Keratinocyte (primary cell): Measurements from ENCODE around the gene PRKAA2. TPM values are rescaled to one million over a fixed set of nuclear protein-coding genes. Genes with fewer than 3 reads are reported as not detected.

ENCODE experiments used
- DNase-seq: peaks from one replicate; pipeline ENCODE4 v3.0.0-alpha.2; 2011; ENCODE audit warnings: low read depth, missing footprints, low spot score
- FAIRE-seq: peaks from 2 replicates; lab custom pipeline; 2011; peaks lifted over from hg19 to GRCh38; lab: Jason Lieb, UNC
- H2AFZ ChIP-seq: 2 replicates; pipeline ENCODE4 v1.6.0; 2012; ENCODE audit warnings: low read length, control low read depth, inconsistent platforms; ENCODE audit not compliant: control insufficient read depth
- H3K27ac ChIP-seq: 2 replicates; pipeline ENCODE4 v1.5.1; 2011; ENCODE audit warnings: low read length; ENCODE audit not compliant: control insufficient read depth, insufficient read depth
- H3K27me3 ChIP-seq: 3 replicates; pipeline ENCODE4 v1.6.0; 2011; ENCODE audit warnings: low read length; ENCODE audit not compliant: control insufficient read depth, insufficient read depth; ENCODE audit errors: extremely low read depth
- H3K36me3 ChIP-seq, 2 experiments: 2 replicates in 1 of 2; 3 replicates in 1 of 2; pipeline ENCODE4 v1.5.1; 2011; ENCODE audit warnings: low read length in 2 of 2, mild to moderate bottlenecking in 1 of 2; ENCODE audit not compliant: control insufficient read depth in 2 of 2, insufficient read depth in 2 of 2; ENCODE audit errors: extremely low read depth in 1 of 2
- H3K4me1 ChIP-seq: 3 replicates; pipeline ENCODE4 v1.5.1; 2011; ENCODE audit warnings: low read length; ENCODE audit not compliant: control insufficient read depth, insufficient read depth; ENCODE audit errors: extremely low read depth
- H3K4me2 ChIP-seq: 3 replicates; pipeline ENCODE4 v1.6.0; 2011; ENCODE audit warnings: low read depth, low read length; ENCODE audit not compliant: control insufficient read depth, insufficient read depth; ENCODE audit errors: extremely low read depth
- H3K4me3 ChIP-seq, 3 experiments: fragments of 200-600 bp in 1 of 3; sonication (generic) in 1 of 3; 2 replicates in 2 of 3; 3 replicates in 1 of 3; pipeline ENCODE4 v1.5.1; 2011 to 2016; ENCODE audit warnings: low read length in 3 of 3, mild to moderate bottlenecking in 3 of 3, control low read depth in 2 of 3, inconsistent platforms in 1 of 3, low read depth in 1 of 3, mixed read lengths in 1 of 3, mixed run types in 1 of 3, moderate library complexity in 1 of 3; ENCODE audit not compliant: control insufficient read depth in 2 of 3, insufficient read depth in 2 of 3; ENCODE audit errors: extremely low read depth in 1 of 3
- H3K79me2 ChIP-seq: 2 replicates; pipeline ENCODE4 v1.6.0; 2012; ENCODE audit warnings: low read length; ENCODE audit not compliant: control insufficient read depth, insufficient read depth
- H3K9ac ChIP-seq: 3 replicates; pipeline ENCODE4 v1.6.0; 2011; ENCODE audit warnings: low read length; ENCODE audit not compliant: control insufficient read depth, insufficient read depth; ENCODE audit errors: extremely low read depth
- H3K9me1 ChIP-seq: 3 replicates; pipeline ENCODE4 v1.6.0; 2011; ENCODE audit warnings: low read length; ENCODE audit not compliant: control insufficient read depth, insufficient read depth; ENCODE audit errors: extremely low read depth
- H3K9me3 ChIP-seq: 2 replicates; pipeline ENCODE4 v1.5.1; 2012; ENCODE audit warnings: low read depth, low read length; ENCODE audit not compliant: control insufficient read depth
- H4K20me1 ChIP-seq: 3 replicates; pipeline ENCODE4 v1.6.0; 2011; ENCODE audit warnings: low read length; ENCODE audit not compliant: control insufficient read depth, insufficient read depth; ENCODE audit errors: extremely low read depth
- CTCF ChIP-seq, 3 experiments: IDR thresholded peaks in 1 of 3; conservative IDR thresholded peaks in 1 of 3; optimal IDR thresholded peaks in 1 of 3; 2 replicates in 2 of 3; 3 replicates in 1 of 3; pipeline versions ENCODE3 to v1.5.1; 2011; ENCODE audit warnings: low read length in 3 of 3, mild to moderate bottlenecking in 3 of 3, moderate library complexity in 2 of 3, control low read depth in 1 of 3, inconsistent platforms in 1 of 3; ENCODE audit not compliant: insufficient read depth in 2 of 3; ENCODE audit errors: extremely low read depth in 1 of 3
- EZH2 ChIP-seq: IDR thresholded peaks from one replicate; pipeline ENCODE4 v1.6.1; 2012; ENCODE audit warnings: inconsistent platforms, mild to moderate bottlenecking, low read length, moderate library complexity
- dilution Hi-C: fragments of 300-500 bp; cut with MboI; formaldehyde crosslinking; loops from one replicate; pipeline ENCODE4 v1.7.0; 2020; ENCODE audit warnings: low sequenced_read_pairs; ENCODE audit not compliant: extremely low pct_ligation_motif_present
- polyA plus RNA-seq, 5 experiments: library from polyadenylated mRNA; depleted of rRNA in 3 of 5; stranded (reverse) in 3 of 5; stranded (forward) in 1 of 5; unstranded in 1 of 5; fragments of >200 nt; gene quantifications; 1 replicate in 1 of 5; 2 replicates in 3 of 5; 3 replicates in 1 of 5; pipeline versions ENCODE4 v1.2.1 to v1.2.3, GENCODE V29; 2011 to 2012; ENCODE audit warnings: missing spikeins in 2 of 5, low read depth in 1 of 5, low replicate concordance in 1 of 5

The PRKAA2 gene
- polyA plus RNA-seq, 1 donor (not counting 4 experiments of a cell fraction or from before 2014, with no cell fraction given) = 0.21 TPM

GRCh38 chr1:56631901-56632300 lies 13.2 kb upstream of the PRKAA2 start:
- Histone ChIP-seq H2AFZ (no peak overlapping the region), H3K79me2 (no peaks in the 10 kb centered on the region), H3K36me3 (no peaks in the 10 kb centered on the region), H3K9ac (no peak overlapping the region), H3K27ac (no peak overlapping the region), H3K27me3 (no peaks in the 10 kb centered on the region), H3K9me1 (no peaks in the 10 kb centered on the region), H4K20me1 (no peaks in the 10 kb centered on the region), H3K4me3 (no peak overlapping the region), H3K9me3 (no peaks in the 10 kb centered on the region), H3K4me1 (no peaks in the 10 kb centered on the region), H3K4me2 (no peak overlapping the region)
- no peak for TF ChIP-seq CTCF (optimal IDR thresholded peaks at IDR 0.05 in 1 of 3, IDR thresholded peaks at IDR 0.05 in 1 of 3, conservative IDR thresholded peaks at IDR 0.05 in 1 of 3; ENCODE audit: extremely low read depth in 1 of 3, insufficient read depth in 2 of 3, low read length in 3 of 3)
- TF ChIP-seq EZH2 = no peak
- DNase-seq = no peak
- dilution Hi-C loops = no loop called here
- FAIRE-seq = no peak

- no peak overlapping the region for H3K9ac ChIP-seq
- TF ChIP-seq CTCF (optimal IDR thresholded peaks at IDR 0.05 in 1 of 3, IDR thresholded peaks at IDR 0.05 in 1 of 3, conservative IDR thresholded peaks at IDR 0.05 in 1 of 3; ENCODE audit: extremely low read depth in 1 of 3, insufficient read depth in 2 of 3, low read length in 3 of 3) (no peak), EZH2 (no peak)
- H3K79me2 ChIP-seq = no peaks in the 10 kb centered on the region
- H3K9me1 ChIP-seq = no peaks in the 10 kb centered on the region
- H3K9me3 ChIP-seq = no peaks in the 10 kb centered on the region
- dilution Hi-C loops = no loop called here
- no peaks in the 10 kb centered on the region for H3K36me3 ChIP-seq
- no peaks in the 10 kb centered on the region for H3K4me1 ChIP-seq
- no peak for DNase-seq
- no peak for FAIRE-seq
- H3K4me2 ChIP-seq = no peak overlapping the region
- no peak overlapping the region for H3K4me3 ChIP-seq
- H2AFZ ChIP-seq = no peak overlapping the region
- H4K20me1 ChIP-seq = no peaks in the 10 kb centered on the region
- H3K27ac ChIP-seq = no peak overlapping the region
- H3K27me3 ChIP-seq = no peaks in the 10 kb centered on the region
These were observed 10.1 kb upstream of the PRKAA2 start for GRCh38 chr1:56634981-56635380.
